ENCODE results near the gene RSU1.

Gene RSU1

DNA sequence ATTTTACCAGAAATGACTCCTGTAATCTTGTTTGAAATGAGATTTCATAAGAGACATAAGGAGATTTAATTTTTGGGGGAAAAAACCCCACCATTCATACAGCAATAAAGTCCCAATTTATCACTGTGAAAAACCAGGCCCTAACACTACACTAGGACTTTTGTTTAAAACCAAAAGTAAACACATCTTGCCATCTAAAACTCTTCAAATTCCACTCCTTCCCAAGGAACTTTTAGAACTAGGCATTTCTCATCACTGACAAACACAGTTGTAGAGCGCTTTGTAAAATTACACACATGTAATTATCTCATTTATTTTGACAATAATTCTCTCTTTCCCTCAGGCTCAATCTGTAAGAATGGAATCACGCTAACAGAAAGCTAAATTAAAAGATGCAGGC is 167.5 kb downstream of the RSU1 start:
- H3K4me3 ChIP-seq (ENCODE audit: control insufficient read depth, low read depth, low read length) = no peak overlapping the region
- TF ChIP-seq, protein P1, sequence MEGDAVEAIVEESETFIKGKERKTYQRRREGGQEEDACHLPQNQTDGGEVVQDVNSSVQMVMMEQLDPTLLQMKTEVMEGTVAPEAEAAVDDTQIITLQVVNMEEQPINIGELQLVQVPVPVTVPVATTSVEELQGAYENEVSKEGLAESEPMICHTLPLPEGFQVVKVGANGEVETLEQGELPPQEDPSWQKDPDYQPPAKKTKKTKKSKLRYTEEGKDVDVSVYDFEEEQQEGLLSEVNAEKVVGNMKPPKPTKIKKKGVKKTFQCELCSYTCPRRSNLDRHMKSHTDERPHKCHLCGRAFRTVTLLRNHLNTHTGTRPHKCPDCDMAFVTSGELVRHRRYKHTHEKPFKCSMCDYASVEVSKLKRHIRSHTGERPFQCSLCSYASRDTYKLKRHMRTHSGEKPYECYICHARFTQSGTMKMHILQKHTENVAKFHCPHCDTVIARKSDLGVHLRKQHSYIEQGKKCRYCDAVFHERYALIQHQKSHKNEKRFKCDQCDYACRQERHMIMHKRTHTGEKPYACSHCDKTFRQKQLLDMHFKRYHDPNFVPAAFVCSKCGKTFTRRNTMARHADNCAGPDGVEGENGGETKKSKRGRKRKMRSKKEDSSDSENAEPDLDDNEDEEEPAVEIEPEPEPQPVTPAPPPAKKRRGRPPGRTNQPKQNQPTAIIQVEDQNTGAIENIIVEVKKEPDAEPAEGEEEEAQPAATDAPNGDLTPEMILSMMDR (IDR thresholded peaks at IDR 0.05; ENCODE audit: control insufficient read depth, insufficient read depth, low read depth, low read length, missing control alignments) = no peak
- DNase-seq (ENCODE audit: low read depth) = no peak

- DNase-seq (ENCODE audit: low read depth) = no peak
- no peak overlapping the region for H3K4me3 ChIP-seq (ENCODE audit: control insufficient read depth, low read depth, low read length)
- TF ChIP-seq, protein P1 (IDR thresholded peaks at IDR 0.05; ENCODE audit: control insufficient read depth, insufficient read depth, low read depth, low read length, missing control alignments) = no peak
Observed at GRCh38 chr10:16648366-16648765, 168.9 kb downstream of the RSU1 start.

- TF ChIP-seq, protein P1 (IDR thresholded peaks at IDR 0.05; ENCODE audit: control insufficient read depth, insufficient read depth, low read depth, low read length, missing control alignments) = no peak
- no peak overlapping the region for H3K4me3 ChIP-seq (ENCODE audit: control insufficient read depth, low read depth, low read length)
- no peak for DNase-seq (ENCODE audit: low read depth)
Observed at GRCh38 chr10:16646181-16647059, 170.8 kb downstream of the RSU1 start.

DNA sequence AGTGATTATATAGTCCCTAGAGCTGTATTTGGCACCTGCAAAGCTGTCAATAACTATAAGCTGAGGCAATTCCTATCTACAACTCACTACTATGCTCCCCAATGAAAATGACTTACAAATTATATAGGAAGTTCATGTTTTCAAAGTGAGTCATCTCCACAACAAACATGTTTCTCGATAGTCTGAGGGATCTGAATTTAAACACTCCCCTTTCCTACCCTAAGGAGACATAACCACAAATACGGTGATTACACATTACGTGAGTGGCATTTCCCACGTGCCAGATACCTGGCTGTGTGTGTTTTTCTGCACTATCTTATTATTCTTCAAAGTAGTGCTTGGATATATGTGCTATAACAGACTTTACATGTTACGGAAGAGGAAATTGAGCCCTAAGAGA is 173.1 kb downstream of the RSU1 start:
- no peak overlapping the region for H3K4me3 ChIP-seq (ENCODE audit: control insufficient read depth, low read depth, low read length)
- TF ChIP-seq, protein P1 (IDR thresholded peaks at IDR 0.05; ENCODE audit: control insufficient read depth, insufficient read depth, low read depth, low read length, missing control alignments) = no peak
- DNase-seq (ENCODE audit: low read depth) = no peak

- TF ChIP-seq, protein P1 (IDR thresholded peaks at IDR 0.05; ENCODE audit: control insufficient read depth, insufficient read depth, low read depth, low read length, missing control alignments) = no peak
- H3K4me3 ChIP-seq (ENCODE audit: control insufficient read depth, low read depth, low read length) = no peak overlapping the region
- no peak for DNase-seq (ENCODE audit: low read depth)
Observed at GRCh38 chr10:16643502-16643901, 173.7 kb downstream of the RSU1 start.

- TF ChIP-seq, protein P1 (IDR thresholded peaks at IDR 0.05; ENCODE audit: control insufficient read depth, insufficient read depth, low read depth, low read length, missing control alignments) = no peak
- H3K4me3 ChIP-seq (ENCODE audit: control insufficient read depth, low read depth, low read length) = no peak overlapping the region
- DNase-seq (ENCODE audit: low read depth) = no peak
Observed at GRCh38 chr10:16640153-16640552, 177.1 kb downstream of the RSU1 start.
